Gastroesophageal sphincter (tissue), 3 donors: ENCODE data around the gene ARID1B.

Source experiments
- EP300 ChIP-seq: sonication (generic); formaldehyde crosslinking; IDR thresholded peaks from one replicate; pipeline ENCODE4 v1.6.1; 2017; ENCODE audit warnings: antibody characterized with exemption, mild to moderate bottlenecking
- POLR2A ChIP-seq, 2 donors: fragments of 450-650 bp; IDR thresholded peaks; one replicate each; pipeline ENCODE4 v1.6.1; 2017; ENCODE audit warnings: antibody characterized with exemption in 2 of 2, mild to moderate bottlenecking in 2 of 2, moderate library complexity in 1 of 2
- TF ChIP-seq, protein P1 (sequence below), 4 experiments: fragments of 200-600 bp in 2 of 4; fragments of 450-650 bp in 2 of 4; sonication (generic) in 1 of 4; IDR thresholded peaks; one replicate each; pipeline ENCODE4 v1.5.1; 2017 to 2019; ENCODE audit warnings: antibody characterized with exemption in 4 of 4, mild to moderate bottlenecking in 2 of 4, moderate library complexity in 2 of 4

DNA sequence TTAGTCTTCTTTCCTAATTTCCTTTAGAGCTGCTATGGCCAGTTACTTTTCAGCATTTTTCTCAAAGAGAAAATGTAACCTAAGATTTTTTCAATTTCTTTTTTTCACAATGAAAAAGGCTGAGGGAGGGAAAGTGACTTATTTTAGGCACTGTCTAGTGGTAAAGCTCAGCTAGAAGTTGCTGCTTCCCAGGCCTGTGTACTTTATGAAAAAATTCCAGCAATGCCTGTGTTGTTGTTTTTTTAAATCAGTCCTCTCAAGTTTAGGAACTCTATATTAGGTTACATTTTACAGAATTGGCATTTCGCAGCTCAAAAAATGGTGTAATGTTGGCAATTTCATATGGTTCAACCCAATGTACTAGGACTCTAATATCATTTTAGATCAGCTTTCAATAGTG, 269.6 kb downstream of the ARID1B start:
- TF ChIP-seq, protein P1, sequence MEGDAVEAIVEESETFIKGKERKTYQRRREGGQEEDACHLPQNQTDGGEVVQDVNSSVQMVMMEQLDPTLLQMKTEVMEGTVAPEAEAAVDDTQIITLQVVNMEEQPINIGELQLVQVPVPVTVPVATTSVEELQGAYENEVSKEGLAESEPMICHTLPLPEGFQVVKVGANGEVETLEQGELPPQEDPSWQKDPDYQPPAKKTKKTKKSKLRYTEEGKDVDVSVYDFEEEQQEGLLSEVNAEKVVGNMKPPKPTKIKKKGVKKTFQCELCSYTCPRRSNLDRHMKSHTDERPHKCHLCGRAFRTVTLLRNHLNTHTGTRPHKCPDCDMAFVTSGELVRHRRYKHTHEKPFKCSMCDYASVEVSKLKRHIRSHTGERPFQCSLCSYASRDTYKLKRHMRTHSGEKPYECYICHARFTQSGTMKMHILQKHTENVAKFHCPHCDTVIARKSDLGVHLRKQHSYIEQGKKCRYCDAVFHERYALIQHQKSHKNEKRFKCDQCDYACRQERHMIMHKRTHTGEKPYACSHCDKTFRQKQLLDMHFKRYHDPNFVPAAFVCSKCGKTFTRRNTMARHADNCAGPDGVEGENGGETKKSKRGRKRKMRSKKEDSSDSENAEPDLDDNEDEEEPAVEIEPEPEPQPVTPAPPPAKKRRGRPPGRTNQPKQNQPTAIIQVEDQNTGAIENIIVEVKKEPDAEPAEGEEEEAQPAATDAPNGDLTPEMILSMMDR (IDR thresholded peaks at IDR 0.05), result no peak
- no peak for TF ChIP-seq EP300
- TF ChIP-seq POLR2A (IDR thresholded peaks at IDR 0.05), result no peak
